22Rv1 (cell line): Measurements from ENCODE around the gene ANKH.

ENCODE experiments used
- ZFX ChIP-seq: fragments of 450-650 bp; IDR thresholded peaks from 2 replicates; pipeline ENCODE4 v1.6.1; 2017; ENCODE audit warnings: antibody characterized with exemption, borderline replicate concordance
- TF ChIP-seq, protein P1 (sequence below): fragments of 450-650 bp; IDR thresholded peaks from 2 replicates; pipeline ENCODE4 v1.5.1; 2017; ENCODE audit warnings: mild to moderate bottlenecking

DNA sequence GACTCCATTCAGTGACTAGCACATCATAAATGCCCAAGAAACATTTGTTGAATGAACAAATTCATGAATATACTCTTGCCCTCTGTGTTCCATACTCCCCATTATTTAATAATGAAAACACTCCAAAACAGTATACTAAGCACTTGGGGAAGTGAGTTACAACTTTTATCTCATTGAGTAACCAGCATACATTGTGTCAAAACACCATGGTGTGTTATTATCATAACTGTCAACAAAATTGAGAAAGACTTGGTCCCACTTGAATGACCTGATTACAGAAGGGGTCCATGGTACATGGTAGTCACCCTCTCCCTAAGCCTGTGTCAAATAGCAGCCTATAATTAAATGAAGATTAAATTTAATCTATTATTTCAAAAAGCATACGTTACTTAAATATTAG, 16.2 kb downstream of the ANKH start:
- TF ChIP-seq, protein P1, sequence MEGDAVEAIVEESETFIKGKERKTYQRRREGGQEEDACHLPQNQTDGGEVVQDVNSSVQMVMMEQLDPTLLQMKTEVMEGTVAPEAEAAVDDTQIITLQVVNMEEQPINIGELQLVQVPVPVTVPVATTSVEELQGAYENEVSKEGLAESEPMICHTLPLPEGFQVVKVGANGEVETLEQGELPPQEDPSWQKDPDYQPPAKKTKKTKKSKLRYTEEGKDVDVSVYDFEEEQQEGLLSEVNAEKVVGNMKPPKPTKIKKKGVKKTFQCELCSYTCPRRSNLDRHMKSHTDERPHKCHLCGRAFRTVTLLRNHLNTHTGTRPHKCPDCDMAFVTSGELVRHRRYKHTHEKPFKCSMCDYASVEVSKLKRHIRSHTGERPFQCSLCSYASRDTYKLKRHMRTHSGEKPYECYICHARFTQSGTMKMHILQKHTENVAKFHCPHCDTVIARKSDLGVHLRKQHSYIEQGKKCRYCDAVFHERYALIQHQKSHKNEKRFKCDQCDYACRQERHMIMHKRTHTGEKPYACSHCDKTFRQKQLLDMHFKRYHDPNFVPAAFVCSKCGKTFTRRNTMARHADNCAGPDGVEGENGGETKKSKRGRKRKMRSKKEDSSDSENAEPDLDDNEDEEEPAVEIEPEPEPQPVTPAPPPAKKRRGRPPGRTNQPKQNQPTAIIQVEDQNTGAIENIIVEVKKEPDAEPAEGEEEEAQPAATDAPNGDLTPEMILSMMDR = no peak
- TF ChIP-seq ZFX = no peak
